ENCODE results near the gene FICD. TPM values are rescaled to one million over a fixed set of nuclear protein-coding genes. Genes with fewer than 3 reads are reported as not detected.

FICD gene
- total RNA-seq, 2 experiments from 2014 or later: 8.4 to 9.0 TPM

- no peaks in the 10 kb centered on the region for H4K20me1 ChIP-seq (ENCODE audit: insufficient read depth, low read length)
- CTCF ChIA-PET (ENCODE audit: unreplicated experiment): no interaction called here
Measured at GRCh38 chr12:108505129-108505528, 9.9 kb upstream of the FICD start.

GRCh38 chr12:108507971-108508642, 7.0 kb upstream of the FICD start:
- ChIA-PET POLR2A (interaction anchor here (0.5 to 0.7 kb wide), 2 partner anchors 15 to 607 kb away, joined by 3 to 4 read pairs; no protein-coding TSS in a partner anchor), CTCF (ENCODE audit: unreplicated experiment) (no interaction called here)
- DNase-seq (ENCODE audit: low spot score): no peak
- Histone ChIP-seq H3K4me3 (ENCODE audit: low read depth, low read length, poor library complexity, severe bottlenecking) (no peak overlapping the region), H3K79me2 (ENCODE audit: insufficient read depth, low read depth, low read length) (no peaks in the 10 kb centered on the region), H3K4me1 (ENCODE audit: insufficient read depth, low read length, poor library complexity, severe bottlenecking) (peaks cover 11% of the 10 kb centered on the region), H3K9me2 (ENCODE audit: insufficient read depth, low read length) (no peaks in the 10 kb centered on the region), H4K20me1 (ENCODE audit: insufficient read depth, low read length) (no peaks in the 10 kb centered on the region), H3K9me3 (ENCODE audit: low read length) (peaks cover 15% of the 10 kb centered on the region; the same call in 1 of the 2 replicates), H2AFZ (ENCODE audit: low read length) (no peak overlapping the region), H3K36me3 (ENCODE audit: insufficient read depth, low read length) (no peaks in the 10 kb centered on the region), H3K4me2 (ENCODE audit: low read length) (no peak overlapping the region), H3K27ac (ENCODE audit: low read depth, low read length, poor library complexity, severe bottlenecking) (no peak overlapping the region)
- intact Hi-C loops (cut with micrococcal nuclease; ENCODE audit: unreplicated experiment): no loop called here
- TF ChIP-seq CTCF (conservative IDR thresholded peaks at IDR 0.05; ENCODE audit: low read length): no peak
- no peak for TF ChIP-seq EZH2phosphoT487 (IDR thresholded peaks at IDR 0.05; ENCODE audit: borderline replicate concordance, low read depth, low read length)
- no TSS peak for BruUV-seq (replicated peaks)

More at GRCh38 chr12:108505129-108505528, 9.9 kb upstream of the FICD start:
- POLR2A ChIA-PET: no interaction called here
- no peak for TF ChIP-seq CTCF (conservative IDR thresholded peaks at IDR 0.05; ENCODE audit: low read length)
- TF ChIP-seq EZH2phosphoT487 (IDR thresholded peaks at IDR 0.05; ENCODE audit: borderline replicate concordance, low read depth, low read length): no peak
- Histone ChIP-seq H3K27ac (ENCODE audit: low read depth, low read length, poor library complexity, severe bottlenecking) (no peak overlapping the region), H3K79me2 (ENCODE audit: insufficient read depth, low read depth, low read length) (no peaks in the 10 kb centered on the region), H3K9me2 (ENCODE audit: insufficient read depth, low read length) (no peaks in the 10 kb centered on the region), H3K4me2 (ENCODE audit: low read length) (no peak overlapping the region), H3K36me3 (ENCODE audit: insufficient read depth, low read length) (no peaks in the 10 kb centered on the region), H2AFZ (ENCODE audit: low read length) (no peak overlapping the region), H3K4me3 (ENCODE audit: low read depth, low read length, poor library complexity, severe bottlenecking) (no peak overlapping the region), H3K9me3 (ENCODE audit: low read length) (peaks cover 18% of the 10 kb centered on the region; the same call in 1 of the 2 replicates), H3K4me1 (ENCODE audit: insufficient read depth, low read length, poor library complexity, severe bottlenecking) (no peaks in the 10 kb centered on the region)
- no TSS peak for BruUV-seq (replicated peaks)
- no peak for DNase-seq (ENCODE audit: low spot score)
- intact Hi-C loops (cut with micrococcal nuclease; ENCODE audit: unreplicated experiment): no loop called here

- no peak overlapping the region for H3K4me2 ChIP-seq (ENCODE audit: low read length)
- intact Hi-C loops (cut with micrococcal nuclease; ENCODE audit: unreplicated experiment): loop anchor here (5.0 to 10.0 kb wide), 3 partner anchors 518 to 745 kb away; partner anchors contain the start of gene PRDM4
- H3K36me3 ChIP-seq (ENCODE audit: insufficient read depth, low read length): no peaks in the 10 kb centered on the region
- BruUV-seq (replicated peaks): no TSS peak
- H3K9me2 ChIP-seq (ENCODE audit: insufficient read depth, low read length): no peaks in the 10 kb centered on the region
- no peak overlapping the region for H2AFZ ChIP-seq (ENCODE audit: low read length)
- CTCF ChIA-PET (ENCODE audit: unreplicated experiment): no interaction called here
- no peak for DNase-seq (ENCODE audit: low spot score)
- H3K4me3 ChIP-seq (ENCODE audit: low read depth, low read length, poor library complexity, severe bottlenecking): no peak overlapping the region
- H4K20me1 ChIP-seq (ENCODE audit: insufficient read depth, low read length): no peaks in the 10 kb centered on the region
- H3K79me2 ChIP-seq (ENCODE audit: insufficient read depth, low read depth, low read length): no peaks in the 10 kb centered on the region
- no peak overlapping the region for H3K27ac ChIP-seq (ENCODE audit: low read depth, low read length, poor library complexity, severe bottlenecking)
- POLR2A ChIA-PET: no interaction called here
- no peak for TF ChIP-seq CTCF (conservative IDR thresholded peaks at IDR 0.05; ENCODE audit: low read length)
- no peak for TF ChIP-seq EZH2phosphoT487 (IDR thresholded peaks at IDR 0.05; ENCODE audit: borderline replicate concordance, low read depth, low read length)
- peaks cover 11% of the 10 kb centered on the region for H3K4me1 ChIP-seq (ENCODE audit: insufficient read depth, low read length, poor library complexity, severe bottlenecking)
- peaks cover 6% of the 10 kb centered on the region; the same call in 1 of the 2 replicates for H3K9me3 ChIP-seq (ENCODE audit: low read length)
Measured at GRCh38 chr12:108509806-108510205, 5.3 kb upstream of the FICD start.
